SK-MEL-5 (cell line): Measurements from ENCODE around the gene LRG1. TPM values are rescaled to one million over a fixed set of nuclear protein-coding genes. Genes with fewer than 3 reads are reported as not detected.
A peak's percentile ranks its signal among the peaks of the same experiment; 100 is the strongest.

Experiments
- DNase-seq: peaks from one replicate; pipeline ENCODE4 v3.0.0-alpha.2; 2016; ENCODE audit warnings: low read depth, low spot score
- in situ Hi-C: cut with HindIII; loops from 2 replicates; pipeline ENCODE4 v1.10.0; 2016; ENCODE audit warnings: low sequenced_read_pairs, high pct_unique_total_duplicates, low pct_unique_long_range_greater_than_20kb
- polyA plus RNA-seq, 2 experiments: library from polyadenylated mRNA; depleted of rRNA; stranded (reverse); fragments of >200 nt; gene quantifications; 2 replicates each; pipeline ENCODE4 v1.2.3, GENCODE V29; 2015
- total RNA-seq: library from RNA; depleted of rRNA; stranded (reverse); fragments of >200 nt; shearing (Covaris generic); gene quantifications from 2 replicates; pipeline ENCODE4 v1.2.3, GENCODE V29; 2014; rRNA removed

Gene LRG1, protein sequence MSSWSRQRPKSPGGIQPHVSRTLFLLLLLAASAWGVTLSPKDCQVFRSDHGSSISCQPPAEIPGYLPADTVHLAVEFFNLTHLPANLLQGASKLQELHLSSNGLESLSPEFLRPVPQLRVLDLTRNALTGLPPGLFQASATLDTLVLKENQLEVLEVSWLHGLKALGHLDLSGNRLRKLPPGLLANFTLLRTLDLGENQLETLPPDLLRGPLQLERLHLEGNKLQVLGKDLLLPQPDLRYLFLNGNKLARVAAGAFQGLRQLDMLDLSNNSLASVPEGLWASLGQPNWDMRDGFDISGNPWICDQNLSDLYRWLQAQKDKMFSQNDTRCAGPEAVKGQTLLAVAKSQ
- total RNA-seq = 0.05 and 0.21 TPM in 2 replicates
- polyA plus RNA-seq (2015; cell fraction: cytosol; rRNA removed) = 0.30 and 0.34 TPM in 2 replicates
- polyA plus RNA-seq (2015; cell fraction: nucleus; rRNA removed) = 0.56 TPM in 1 of 2 replicates, not detected in the other

- in situ Hi-C loops = no loop called here
- no peak for DNase-seq
These were observed at the start of gene LRG1 for GRCh38 chr19:4539693-4540581. Gene LRG1, minus strand, starts transcription at chr19:4540036. Its CDS starts 23 bp downstream, at chr19:4540013.

GRCh38 chr19:4588291-4588761 is 48.5 kb upstream of the LRG1 start:
- in situ Hi-C loops = no loop called here
- DNase-seq = no peak

GRCh38 chr19:4587527-4587926 is 47.7 kb upstream of the LRG1 start:
- no peak for DNase-seq
- in situ Hi-C loops = no loop called here

DNA sequence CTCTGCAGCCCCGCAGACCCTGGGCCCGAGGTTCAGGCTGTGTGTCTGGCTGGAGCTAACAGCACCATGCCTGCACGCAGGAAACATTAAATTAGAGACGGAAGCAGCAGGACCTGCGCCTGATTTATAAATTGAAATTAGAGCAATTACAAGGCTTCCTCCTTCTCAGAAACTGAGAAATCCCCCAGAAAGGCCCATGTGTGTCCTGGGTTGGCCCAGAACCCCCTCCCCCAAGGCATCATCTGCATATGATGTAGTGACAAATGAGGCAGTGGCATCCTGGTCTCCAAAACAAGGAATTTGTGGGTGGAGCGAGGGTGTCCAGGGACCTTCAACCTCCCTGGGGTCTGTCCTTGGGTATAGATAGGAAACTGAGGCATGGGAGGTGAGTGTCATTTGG is 46.9 kb upstream of the LRG1 start:
- in situ Hi-C loops = no loop called here
- DNase-seq = no peak

GRCh38 chr19:4586245-4586644 is 46.4 kb upstream of the LRG1 start:
- DNase-seq = no peak
- in situ Hi-C loops = no loop called here

GRCh38 chr19:4585556-4585955 is 45.7 kb upstream of the LRG1 start:
- no peak for DNase-seq
- in situ Hi-C loops = no loop called here

DNA sequence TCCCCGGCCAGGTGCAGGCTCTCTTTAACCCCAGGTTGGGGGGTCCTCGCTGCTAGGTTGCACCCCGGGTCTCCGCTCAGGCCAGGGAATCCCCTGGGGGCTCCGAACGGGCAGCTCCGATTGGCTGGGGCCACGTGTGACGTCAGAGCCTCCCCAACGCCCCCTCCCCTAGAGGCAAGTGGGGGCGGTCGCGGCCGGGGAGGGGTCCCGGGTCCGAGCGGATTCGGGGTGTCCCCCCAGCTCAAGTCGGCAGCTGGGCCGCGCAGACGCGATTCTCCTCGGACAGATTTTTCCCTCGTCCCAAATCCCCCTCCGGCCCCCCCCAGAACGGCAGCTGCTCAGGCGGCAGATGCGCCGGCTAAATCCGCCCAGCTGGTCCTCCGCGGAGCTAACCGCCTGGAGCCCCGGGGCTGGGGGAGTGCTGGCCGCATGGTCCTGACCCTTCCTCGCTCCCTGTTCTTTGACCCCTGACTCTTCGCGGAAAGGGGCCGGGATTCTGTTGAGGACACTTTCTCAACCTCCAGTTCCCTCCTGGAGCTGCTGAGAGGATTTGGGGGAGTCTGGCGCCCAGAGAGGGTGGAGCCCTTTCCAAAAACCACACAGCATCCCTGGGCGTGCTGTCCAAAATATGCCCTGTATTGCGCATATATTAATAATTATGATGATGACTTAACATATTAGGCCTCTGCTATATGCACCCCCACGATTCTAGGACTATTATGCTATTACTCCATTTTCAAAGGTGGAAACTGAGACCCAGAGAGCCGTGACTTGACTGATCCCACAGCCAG is 45.0 kb upstream of the LRG1 start:
- DNase-seq = no peak
- in situ Hi-C loops = no loop called here

DNA sequence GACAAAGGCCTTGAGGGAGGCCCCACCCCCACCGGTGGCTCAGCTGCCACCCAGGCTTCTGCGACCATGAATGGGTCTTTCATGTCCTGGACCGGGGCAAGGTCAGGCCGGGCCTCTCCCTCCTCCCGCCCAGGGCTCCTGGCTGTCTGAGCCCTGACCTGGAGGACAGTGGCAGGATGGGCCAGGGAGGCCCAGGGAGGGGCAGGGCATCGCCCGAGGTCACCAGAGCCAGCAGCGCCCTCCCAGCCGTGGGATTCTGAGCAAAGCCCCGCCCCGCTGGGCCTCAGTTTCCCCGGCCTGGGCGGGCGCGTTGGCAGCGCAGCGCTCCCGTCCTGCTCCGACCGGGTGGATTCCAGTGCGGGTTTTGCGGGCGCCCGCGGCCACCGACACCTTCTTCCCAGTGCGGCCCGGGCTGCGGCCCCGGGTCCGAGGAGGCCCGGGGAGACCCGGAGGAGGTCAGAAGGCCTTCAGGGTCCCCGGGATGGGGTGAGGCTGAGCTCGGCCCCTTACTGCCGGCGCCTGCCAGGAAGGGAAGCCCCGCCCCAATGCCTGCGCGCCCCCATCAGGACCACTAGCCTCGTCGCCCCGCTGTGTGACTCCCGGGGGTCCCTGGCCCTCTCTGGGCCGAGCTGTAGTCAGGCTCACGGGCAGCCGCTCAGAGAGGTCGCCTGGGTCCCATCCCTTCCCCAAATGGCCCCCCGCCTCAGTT is 44.3 kb upstream of the LRG1 start:
- DNase-seq = no peak
- in situ Hi-C loops = no loop called here

DNA sequence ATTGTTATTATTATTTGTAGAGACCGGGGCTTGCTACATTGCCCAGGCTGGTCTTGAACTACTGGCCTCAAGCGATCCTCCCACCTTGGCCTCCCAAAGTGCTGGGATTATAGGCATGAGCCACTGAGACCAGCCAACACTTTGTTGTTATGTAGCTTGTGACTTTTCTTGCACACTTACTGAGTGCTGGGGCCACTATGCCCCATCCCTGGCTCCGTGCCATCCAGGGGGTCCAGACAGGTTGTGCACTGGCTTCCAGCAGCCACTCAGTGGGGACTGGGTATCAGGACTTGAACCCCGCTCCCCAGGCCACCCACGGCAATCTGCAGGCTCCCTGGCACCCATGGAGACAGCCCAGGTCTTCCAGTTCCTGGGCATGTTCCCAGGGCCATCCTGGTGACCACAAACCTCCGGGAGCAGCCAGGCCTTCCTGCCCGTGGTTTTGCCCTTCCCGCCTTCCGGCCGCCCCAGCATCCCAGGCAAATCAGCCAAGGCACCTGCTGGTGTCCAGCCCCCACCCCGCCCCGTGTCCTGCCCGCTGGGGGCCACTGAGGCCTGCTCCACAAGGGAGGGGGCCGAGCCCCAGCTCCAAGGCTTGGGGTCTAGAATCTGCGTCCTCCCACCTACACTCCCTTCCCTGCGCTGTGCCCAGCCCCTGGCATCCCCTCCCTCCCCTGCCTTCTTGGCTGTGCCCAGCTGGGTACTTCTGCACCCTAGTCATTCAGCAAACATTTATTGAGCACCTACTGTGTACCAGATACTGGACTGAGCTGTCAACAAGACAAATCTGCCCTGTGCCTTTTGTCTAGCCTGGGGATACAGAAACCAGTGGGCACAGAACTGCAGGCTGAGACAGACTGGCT is 43.4 kb upstream of the LRG1 start:
- no peak for DNase-seq
- in situ Hi-C loops = no loop called here

DNA sequence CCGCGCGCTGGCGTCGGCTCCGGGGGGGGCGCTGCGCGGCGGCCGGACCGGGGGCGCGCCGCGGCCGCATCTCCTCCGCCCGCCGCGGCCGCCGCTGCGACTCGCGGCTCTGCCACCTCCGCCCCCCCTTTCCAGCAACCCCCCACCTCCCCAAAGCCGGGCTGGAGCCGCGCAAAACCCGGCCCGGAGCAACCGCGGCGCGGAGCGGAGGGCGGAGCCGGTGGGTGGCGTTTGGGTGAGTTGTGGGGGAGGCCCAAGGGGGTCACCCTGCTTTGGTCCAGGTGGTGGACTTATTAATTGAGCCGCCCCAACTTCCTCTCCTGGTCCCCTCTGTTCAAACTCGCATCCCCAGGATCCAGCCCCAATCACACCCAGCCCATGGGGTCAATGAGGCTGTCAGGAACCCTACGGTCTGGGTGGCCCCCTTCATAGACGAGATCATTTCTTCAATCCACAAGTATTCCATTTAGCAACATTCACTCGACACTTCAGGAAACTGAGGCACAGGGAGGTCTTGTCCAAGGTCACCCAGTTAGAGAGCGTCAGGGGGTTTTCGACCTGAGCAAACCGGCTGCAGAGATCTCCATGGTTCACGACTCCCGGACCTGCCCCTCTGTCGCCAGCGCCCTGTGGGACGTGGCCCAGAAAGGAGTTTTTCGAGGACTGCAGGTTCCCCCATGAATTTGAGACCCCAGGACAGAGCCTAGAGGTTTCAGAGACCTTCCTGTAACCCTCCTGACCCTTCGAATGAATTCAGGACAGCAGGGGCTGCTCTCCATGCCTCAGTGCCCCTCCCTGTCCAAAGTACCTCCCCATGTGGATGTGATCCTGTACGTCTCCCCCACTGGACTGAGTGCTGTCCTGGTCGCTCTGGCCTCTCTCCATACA is 42.1 kb upstream of the LRG1 start:
- in situ Hi-C loops = no loop called here

GRCh38 chr19:4580961-4581665 is 41.3 kb upstream of the LRG1 start:
- in situ Hi-C loops = no loop called here

More for the DNA sequence above, 42.1 kb upstream of the LRG1 start:
- DNase-seq = peak; percentile 26

GRCh38 chr19:4580021-4580901 is 40.4 kb upstream of the LRG1 start:
- no peak for DNase-seq
- in situ Hi-C loops = no loop called here

More at GRCh38 chr19:4580961-4581665, 41.3 kb upstream of the LRG1 start:
- no peak for DNase-seq

DNA sequence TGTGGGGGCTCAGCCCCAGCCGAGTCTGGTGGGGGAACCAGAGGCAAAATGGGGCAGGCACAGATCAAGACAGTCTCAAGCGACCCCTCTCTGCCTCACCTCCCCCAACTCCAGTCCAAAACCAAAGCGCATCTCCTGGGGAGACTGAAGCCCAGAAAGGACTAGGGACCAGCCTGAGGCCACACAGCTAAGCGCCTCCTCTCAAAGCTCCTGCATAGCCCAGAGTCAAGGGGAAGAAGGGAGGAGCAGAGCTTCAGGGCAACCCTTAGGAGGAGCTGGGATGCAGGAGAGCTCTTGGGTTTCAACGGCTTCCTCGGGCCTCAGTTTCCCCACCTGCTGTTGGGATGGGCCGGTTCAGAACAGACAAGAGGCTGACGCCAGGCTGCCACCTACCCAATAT is 39.6 kb upstream of the LRG1 start:
- in situ Hi-C loops = no loop called here
- DNase-seq = no peak
